Measurements from ENCODE around the gene CACNA1C. TPM values are rescaled to one million over a fixed set of nuclear protein-coding genes. Genes with fewer than 3 reads are reported as not detected.

The CACNA1C gene
- total RNA-seq, 2 donors from 2014 or later = 0.86 to 6.3 TPM

GRCh38 chr12:2492236-2492635 is 439.4 kb downstream of the CACNA1C start:
- Histone ChIP-seq H3K36me3 (ENCODE audit: control insufficient read depth, insufficient read depth, low read length) (no peaks in the 10 kb centered on the region), H3K9ac (ENCODE audit: extremely low read depth, low read length, poor library complexity, severe bottlenecking) (no peak overlapping the region), H3K9me3 (ENCODE audit: control insufficient read depth, low read length) (no peaks in the 10 kb centered on the region), H3K4me3 (ENCODE audit: low read length) (no peak overlapping the region), H3K27ac (ENCODE audit: low read depth, low read length) (no peak overlapping the region), H3K27me3 (ENCODE audit: control insufficient read depth, insufficient read depth, low read length, poor library complexity, severe bottlenecking) (no peaks in the 10 kb centered on the region), H3K4me1 (ENCODE audit: control insufficient read depth, insufficient read depth, low read length) (no peaks in the 10 kb centered on the region)
- 84 to 87% methylated on average over 11 of the region's 11 CpGs for WGBS, 2 experiments (ENCODE audit: insufficient coverage in 1 of 2, insufficient read length in 1 of 2)
- no peaks in the 10 kb centered on the region for H3K9me3 Mint-ChIP-seq
- no peaks in the 10 kb centered on the region for H3K36me3 Mint-ChIP-seq (ENCODE audit: low read depth)
- no peak overlapping the region for H3K27ac Mint-ChIP-seq
- DNase-seq = no peak
- H3K27me3 Mint-ChIP-seq (ENCODE audit: insufficient read depth) = no peaks in the 10 kb centered on the region
- no peak for TF ChIP-seq CTCF (conservative IDR thresholded peaks at IDR 0.05)
- H3K4me1 Mint-ChIP-seq = peaks cover 2% of the 10 kb centered on the region
- H3K4me3 Mint-ChIP-seq = no peak overlapping the region

- Histone ChIP-seq H3K9me3 (ENCODE audit: control insufficient read depth, low read length) (no peaks in the 10 kb centered on the region), H3K4me1 (ENCODE audit: control insufficient read depth, insufficient read depth, low read length) (no peaks in the 10 kb centered on the region), H3K36me3 (ENCODE audit: control insufficient read depth, insufficient read depth, low read length) (no peaks in the 10 kb centered on the region), H3K27me3 (ENCODE audit: control insufficient read depth, insufficient read depth, low read length, poor library complexity, severe bottlenecking) (no peaks in the 10 kb centered on the region), H3K4me3 (ENCODE audit: low read length) (no peak overlapping the region), H3K27ac (ENCODE audit: low read depth, low read length) (no peak overlapping the region), H3K9ac (ENCODE audit: extremely low read depth, low read length, poor library complexity, severe bottlenecking) (no peak overlapping the region)
- Mint-ChIP-seq H3K27ac (no peak overlapping the region), H3K36me3 (ENCODE audit: low read depth) (no peaks in the 10 kb centered on the region), H3K27me3 (ENCODE audit: insufficient read depth) (no peaks in the 10 kb centered on the region), H3K9me3 (no peaks in the 10 kb centered on the region), H3K4me3 (no peak overlapping the region), H3K4me1 (peaks cover 2% of the 10 kb centered on the region)
- no peak for DNase-seq
- TF ChIP-seq CTCF (conservative IDR thresholded peaks at IDR 0.05) = no peak
- WGBS, 2 experiments (ENCODE audit: insufficient coverage in 1 of 2, insufficient read length in 1 of 2) = 97 to 100% methylated on average over 5 to 16 of the region's 16 CpGs
Measured at GRCh38 chr12:2493086-2493485, 440.3 kb downstream of the CACNA1C start.

- no peak overlapping the region for H3K4me3 ChIP-seq (ENCODE audit: low read length)
- H3K9ac ChIP-seq (ENCODE audit: extremely low read depth, low read length, poor library complexity, severe bottlenecking) = no peak overlapping the region
- Mint-ChIP-seq H3K36me3 (ENCODE audit: low read depth) (no peaks in the 10 kb centered on the region), H3K9me3 (no peaks in the 10 kb centered on the region), H3K27me3 (ENCODE audit: insufficient read depth) (no peaks in the 10 kb centered on the region), H3K4me3 (no peak overlapping the region), H3K4me1 (peaks cover 7% of the 10 kb centered on the region), H3K27ac (no peak overlapping the region)
- no peak for TF ChIP-seq CTCF (conservative IDR thresholded peaks at IDR 0.05)
- no peak overlapping the region for H3K27ac ChIP-seq (ENCODE audit: low read depth, low read length)
- DNase-seq = no peak
- H3K36me3 ChIP-seq (ENCODE audit: control insufficient read depth, insufficient read depth, low read length) = no peaks in the 10 kb centered on the region
- no peaks in the 10 kb centered on the region for H3K4me1 ChIP-seq (ENCODE audit: control insufficient read depth, insufficient read depth, low read length)
- no peaks in the 10 kb centered on the region for H3K9me3 ChIP-seq (ENCODE audit: control insufficient read depth, low read length)
- no peaks in the 10 kb centered on the region for H3K27me3 ChIP-seq (ENCODE audit: control insufficient read depth, insufficient read depth, low read length, poor library complexity, severe bottlenecking)
- WGBS, 2 experiments (ENCODE audit: insufficient coverage in 1 of 2, insufficient read length in 1 of 2) = 86 to 93% methylated on average over 7 to 8 of the region's 8 CpGs
Measured at GRCh38 chr12:2494486-2495192, 441.9 kb downstream of the CACNA1C start.

Measured in endodermal cell (in vitro differentiated cells).